Kidney epithelial cell (primary cell): ENCODE measurements around the gene TCF23. TPM values are rescaled to one million over a fixed set of nuclear protein-coding genes. Genes with fewer than 3 reads are reported as not detected.

Source experiments
- DNase-seq: peaks from one replicate; pipeline ENCODE4 v3.0.0-alpha.2; 2010; ENCODE audit warnings: low read depth
- H3K27me3 ChIP-seq: 2 replicates; pipeline ENCODE4 v1.6.0; 2011; ENCODE audit warnings: low read length; ENCODE audit not compliant: control insufficient read depth, insufficient read depth
- H3K36me3 ChIP-seq: 2 replicates; pipeline ENCODE4 v1.5.1; 2011; ENCODE audit warnings: low read length; ENCODE audit not compliant: control insufficient read depth, insufficient read depth
- H3K4me3 ChIP-seq: 2 replicates; pipeline ENCODE4 v1.5.1; 2011; ENCODE audit warnings: low read depth, mild to moderate bottlenecking, control low read depth, low read length
- CTCF ChIP-seq: IDR thresholded peaks from 2 replicates; pipeline ENCODE4 v1.5.1; 2011; ENCODE audit warnings: mild to moderate bottlenecking, moderate library complexity, low read length, control low read depth, inconsistent platforms; ENCODE audit not compliant: insufficient read depth, poor library complexity, severe bottlenecking
- total RNA-seq: library from RNA; depleted of rRNA; stranded (reverse); fragments of >200 nt; gene quantifications from 2 replicates; pipeline ENCODE4 v1.2.3, GENCODE V29; 2015

The TCF23 gene
- total RNA-seq, 1 donor from 2014 or later: not detected

GRCh38 chr2:27149570-27150405 is 984 bp downstream of the TCF23 start:
- Histone ChIP-seq H3K27me3 (peaks cover 4% of the 10 kb centered on the region), H3K4me3 (no peak overlapping the region), H3K36me3 (no peaks in the 10 kb centered on the region)
- DNase-seq: no peak
- TF ChIP-seq CTCF: no peak

DNA sequence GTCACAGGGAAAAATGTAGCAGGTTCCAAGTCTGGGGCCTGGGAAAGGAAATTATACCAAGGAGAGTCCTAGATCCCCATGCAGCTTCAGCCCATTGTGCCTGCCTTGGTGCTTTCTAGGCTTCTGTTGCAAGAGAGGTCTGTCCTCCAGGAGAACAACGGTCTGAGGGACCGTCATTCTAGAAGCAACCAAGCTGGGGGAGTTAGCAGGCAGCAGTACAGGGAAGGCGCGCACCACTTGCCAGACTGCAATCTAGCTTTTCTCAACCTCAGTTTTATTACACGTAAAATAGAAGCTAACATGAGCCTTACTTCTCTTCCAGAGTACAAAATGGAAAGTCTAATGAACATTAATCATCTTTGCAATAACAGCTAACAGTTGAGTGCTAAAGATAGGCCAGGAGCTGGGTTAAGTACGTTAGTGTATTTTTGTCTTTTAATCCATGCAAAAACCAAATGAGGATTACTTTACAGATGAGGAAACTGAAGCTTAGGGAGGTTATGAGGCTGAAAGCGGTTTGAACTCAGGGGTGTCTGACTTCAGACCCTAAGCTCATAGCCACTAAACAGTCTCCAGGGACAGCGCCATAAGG is 1.9 kb downstream of the TCF23 start:
- DNase-seq: no peak
- no peak for TF ChIP-seq CTCF

DNA sequence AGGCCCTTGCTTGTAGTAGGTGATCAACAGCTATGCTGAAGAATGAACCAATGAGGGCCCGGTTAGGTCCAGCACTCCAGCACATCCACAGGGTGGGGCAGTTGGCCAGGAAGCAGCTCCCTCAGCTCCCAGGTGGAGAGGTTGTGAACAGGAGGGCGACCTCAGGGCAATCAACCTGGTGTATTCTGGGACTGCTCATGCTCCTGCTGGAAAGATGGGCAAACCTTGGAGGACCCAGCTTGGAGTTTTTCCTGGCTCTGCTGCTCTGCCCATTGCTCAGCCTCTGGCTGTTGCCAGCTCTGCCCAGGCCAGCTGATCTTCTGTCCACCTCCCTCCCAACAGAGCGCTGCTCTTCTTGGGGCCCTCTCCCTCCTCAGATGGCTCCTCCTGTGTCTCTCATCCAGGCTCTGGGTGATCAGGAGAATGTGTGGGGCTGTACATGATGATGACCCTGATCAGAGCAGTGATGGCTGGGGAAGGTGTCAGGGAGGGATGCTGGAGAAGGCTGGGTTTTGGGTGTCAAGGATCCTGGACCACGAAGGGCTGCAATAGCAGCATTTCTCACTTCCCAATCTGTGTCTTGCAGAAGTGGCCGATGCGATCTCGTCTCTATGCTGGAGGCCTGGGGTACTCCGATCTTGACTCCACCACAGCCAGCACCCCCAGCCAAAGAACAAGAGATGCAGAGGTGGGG is 3.4 kb downstream of the TCF23 start:
- no peak for DNase-seq
- TF ChIP-seq CTCF: no peak
- Histone ChIP-seq H3K27me3 (peaks cover 4% of the 10 kb centered on the region), H3K36me3 (no peaks in the 10 kb centered on the region), H3K4me3 (no peak overlapping the region)

More for the DNA sequence above, 1.9 kb downstream of the TCF23 start:
- peaks cover 4% of the 10 kb centered on the region for H3K27me3 ChIP-seq
- no peak overlapping the region for H3K4me3 ChIP-seq
- no peaks in the 10 kb centered on the region for H3K36me3 ChIP-seq

GRCh38 chr2:27152796-27153464 is 4.1 kb downstream of the TCF23 start:
- H3K4me3 ChIP-seq: no peak overlapping the region
- no peak for DNase-seq
- TF ChIP-seq CTCF: no peak
- H3K36me3 ChIP-seq: no peaks in the 10 kb centered on the region
- peaks cover 4% of the 10 kb centered on the region for H3K27me3 ChIP-seq

DNA sequence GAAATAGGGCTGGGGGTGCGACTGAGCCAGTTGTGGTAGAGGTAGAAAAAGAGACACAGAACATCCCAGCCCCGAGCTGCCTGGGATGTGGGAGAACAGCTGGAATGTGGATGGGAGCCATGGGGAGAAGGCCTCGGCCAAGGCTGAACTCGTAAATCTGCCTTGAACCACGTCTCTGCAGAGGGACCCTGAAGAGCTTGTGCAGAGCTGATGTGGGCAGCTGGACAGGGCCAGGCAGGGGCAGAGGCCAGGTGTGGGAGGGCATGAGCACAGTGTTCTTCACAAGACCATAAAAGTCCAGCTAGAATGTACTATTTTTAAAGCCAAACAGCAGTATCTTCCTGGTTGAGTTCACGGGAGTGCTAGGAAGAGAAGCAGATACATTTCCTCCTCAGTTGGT is 5.7 kb downstream of the TCF23 start:
- DNase-seq: no peak
- Histone ChIP-seq H3K27me3 (peaks cover 4% of the 10 kb centered on the region), H3K4me3 (no peak overlapping the region), H3K36me3 (no peaks in the 10 kb centered on the region)
- TF ChIP-seq CTCF: no peak
